CD4-positive, CD25-positive, alpha-beta regulatory T cell (primary cell): ENCODE measurements around the gene TRIM26. TPM values are rescaled to one million over a fixed set of nuclear protein-coding genes. Genes with fewer than 3 reads are reported as not detected.
A peak's percentile ranks its signal among the peaks of the same experiment; 100 is the strongest.

Experiments used
- ATAC-seq, 2 donors: fragments of 150-1000 bp; cut with Tn5 transposase; one replicate each; pipeline ENCODE4 v1.10.0; 2021; ENCODE audit warnings: low read depth in 2 of 2, moderate number of reproducible peaks in 2 of 2, moderate library complexity in 1 of 2
- DNase-seq, 3 donors: peaks; one replicate each; pipeline versions ENCODE4 v3.0.0 to v3.0.0-alpha.2; 2012 to 2022; ENCODE audit warnings: mixed read lengths in 1 of 3
- H3K27ac ChIP-seq: one replicate; pipeline ENCODE4 v1.7.0; 2013; ENCODE audit warnings: mild to moderate bottlenecking, low read length; ENCODE audit not compliant: insufficient read depth, poor library complexity, severe bottlenecking
- H3K27me3 ChIP-seq: one replicate; pipeline ENCODE4 v1.7.0; 2013; ENCODE audit warnings: low read length; ENCODE audit not compliant: control insufficient read depth, insufficient read depth
- H3K36me3 ChIP-seq: one replicate; pipeline ENCODE4 v1.7.0; 2013; ENCODE audit warnings: mild to moderate bottlenecking, low read length, moderate library complexity; ENCODE audit not compliant: control insufficient read depth, insufficient read depth
- H3K4me1 ChIP-seq: 2 replicates; pipeline ENCODE4 v1.7.0; 2013; ENCODE audit warnings: mild to moderate bottlenecking, low read length; ENCODE audit not compliant: insufficient read depth, control insufficient read depth, poor library complexity, severe bottlenecking
- H3K4me3 ChIP-seq: one replicate; pipeline ENCODE4 v1.7.0; 2013; ENCODE audit warnings: low read depth, mild to moderate bottlenecking, low read length, moderate library complexity
- H3K9me3 ChIP-seq, 2 experiments: 1 replicate in 1 of 2; 2 replicates in 1 of 2; pipeline ENCODE4 v1.7.0; 2013; ENCODE audit warnings: low read length in 2 of 2, mild to moderate bottlenecking in 1 of 2, moderate library complexity in 1 of 2; ENCODE audit not compliant: control insufficient read depth in 2 of 2
- H3K27ac Mint-ChIP-seq, 3 donors: one replicate each; pipeline ENCODE4 v1.8.0; 2020 to 2022; ENCODE audit warnings: mild to moderate bottlenecking in 3 of 3, mixed read lengths in 3 of 3, moderate library complexity in 2 of 3
- H3K27me3 Mint-ChIP-seq: one replicate; pipeline ENCODE4 v1.8.0; 2022; ENCODE audit warnings: mild to moderate bottlenecking, mixed read lengths
- H3K36me3 Mint-ChIP-seq: one replicate; pipeline ENCODE4 v1.8.0; 2020; ENCODE audit warnings: mixed read lengths
- H3K4me1 Mint-ChIP-seq, 4 donors: one replicate each; pipeline ENCODE4 v1.8.0; 2020 to 2022; ENCODE audit warnings: mixed read lengths in 4 of 4, mild to moderate bottlenecking in 1 of 4
- H3K4me3 Mint-ChIP-seq, 4 donors: one replicate each; pipeline ENCODE4 v1.8.0; 2020 to 2022; ENCODE audit warnings: mild to moderate bottlenecking in 4 of 4, mixed read lengths in 4 of 4, moderate library complexity in 3 of 4
- H3K9me3 Mint-ChIP-seq, 7 donors: one replicate each; pipeline ENCODE4 v1.8.0; 2020 to 2022; ENCODE audit warnings: mixed read lengths in 7 of 7, mild to moderate bottlenecking in 3 of 7, moderate library complexity in 2 of 7
- polyA plus RNA-seq, 4 donors: library from polyadenylated mRNA; unstranded; fragments of 300-500 nt; fragmentation: Illumina TruSeq; gene quantifications; one replicate each; pipeline ENCODE4 v1.2.3, GENCODE V29; 2021
- total RNA-seq: library from RNA; stranded (reverse); gene quantifications from one replicate; pipeline ENCODE4 v1.2.3, GENCODE V29; 2022

The TRIM26 gene
- total and polyA plus RNA-seq, 5 donors from 2014 or later: 43.3 to 75.1 (median 52.7) TPM

DNA sequence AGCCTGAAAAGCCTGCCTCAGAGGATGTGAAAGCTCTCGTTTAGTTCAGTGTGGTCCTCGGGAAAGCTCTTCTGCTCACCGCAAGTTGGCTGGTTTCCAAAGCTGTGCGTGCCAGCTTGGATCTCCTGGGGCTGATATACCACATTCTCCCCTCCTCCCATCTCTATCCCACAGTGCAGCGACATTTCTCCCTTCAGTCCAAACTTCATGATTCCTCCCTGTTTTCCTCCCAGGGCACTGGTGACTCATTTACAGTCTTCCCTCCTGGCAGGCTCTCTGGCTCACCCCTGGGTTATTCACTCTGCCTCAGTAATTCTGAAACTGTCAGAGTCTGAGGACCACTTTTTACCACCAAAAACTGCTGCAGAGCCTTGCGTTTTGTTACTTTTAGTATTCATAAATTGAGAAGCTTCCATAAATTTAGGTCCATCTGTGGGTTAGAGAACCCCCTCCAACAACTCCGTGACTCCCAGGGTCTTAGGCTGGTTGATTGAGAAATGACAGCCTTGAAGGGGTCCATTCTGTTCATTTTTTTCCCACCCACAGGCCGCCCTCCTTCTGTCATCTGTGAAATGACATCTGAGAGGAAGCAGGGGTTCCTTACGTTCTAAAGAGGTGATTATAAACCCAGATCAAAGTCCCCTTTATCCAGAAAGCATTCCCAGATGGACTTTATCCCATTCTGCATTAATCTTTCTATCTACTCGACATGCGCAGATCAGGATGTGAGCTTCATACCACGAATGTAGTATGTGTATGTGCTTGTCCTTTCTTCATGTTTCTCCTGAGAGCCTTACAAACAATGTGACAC, 58.3 kb downstream of the TRIM26 start:
- Mint-ChIP-seq H3K9me3 (no peaks in the 10 kb centered on the region), H3K27ac (no peak overlapping the region), H3K4me3 (no peak overlapping the region), H3K36me3 (no peaks in the 10 kb centered on the region), H3K4me1 (peaks cover 0 to 5% (median under 1%) of the 10 kb centered on the region in 4 donors), H3K27me3 (peaks cover 49% of the 10 kb centered on the region)
- DNase-seq (no peak), ATAC-seq (no peak)
- H3K27ac ChIP-seq: no peak overlapping the region
- H3K36me3 ChIP-seq: no peaks in the 10 kb centered on the region
- H3K4me1 ChIP-seq: no peaks in the 10 kb centered on the region
- H3K27me3 ChIP-seq: peaks cover 24% of the 10 kb centered on the region
- no peaks in the 10 kb centered on the region for H3K9me3 ChIP-seq
- H3K4me3 ChIP-seq: no peak overlapping the region

GRCh38 chr6:30154061-30154460, 59.1 kb downstream of the TRIM26 start:
- Histone ChIP-seq H3K4me1 (no peaks in the 10 kb centered on the region), H3K4me3 (no peak overlapping the region), H3K27me3 (peaks cover 24% of the 10 kb centered on the region), H3K27ac (no peak overlapping the region), H3K9me3 (no peaks in the 10 kb centered on the region), H3K36me3 (no peaks in the 10 kb centered on the region)
- no peaks in the 10 kb centered on the region for H3K36me3 Mint-ChIP-seq
- no peak for DNase-seq
- peaks cover 52% of the 10 kb centered on the region for H3K27me3 Mint-ChIP-seq
- no peak overlapping the region for H3K4me3 Mint-ChIP-seq
- H3K4me1 Mint-ChIP-seq: peaks cover 0 to 5% (median under 1%) of the 10 kb centered on the region in 4 donors
- no peak overlapping the region for H3K27ac Mint-ChIP-seq
- H3K9me3 Mint-ChIP-seq: no peaks in the 10 kb centered on the region
- no peak for ATAC-seq

DNA sequence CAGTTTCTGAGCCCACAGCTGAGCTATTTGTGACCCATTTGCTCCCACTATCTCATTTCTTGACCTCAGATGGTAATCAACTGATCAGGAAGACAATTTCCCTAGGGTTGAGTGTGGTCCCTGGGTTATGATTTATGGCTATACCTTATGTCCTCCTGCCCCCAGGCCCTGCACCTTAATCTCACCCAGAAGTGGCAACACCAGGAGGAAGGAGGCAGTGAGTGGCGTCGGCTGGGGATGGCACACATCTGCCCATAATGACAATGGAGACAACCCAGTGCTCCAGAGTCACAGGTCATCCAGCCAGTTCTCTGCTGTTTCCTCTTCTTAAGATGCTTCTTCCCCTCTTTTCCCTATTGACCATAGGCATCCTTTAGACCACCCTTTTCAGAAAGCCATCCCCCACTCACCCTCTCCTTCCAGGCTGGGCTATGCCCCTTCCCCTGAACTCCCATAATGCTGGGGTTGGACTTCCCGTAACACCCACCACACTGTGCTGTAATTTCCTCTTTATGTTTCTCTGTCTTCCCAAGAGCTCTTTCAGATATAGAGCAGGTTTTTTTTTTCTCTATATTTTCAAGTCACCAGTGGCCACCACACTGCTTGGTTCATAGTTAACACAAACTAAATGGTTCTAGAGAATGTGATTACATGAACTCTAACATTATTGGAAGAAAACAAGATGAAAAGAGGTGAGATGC, 60.1 kb downstream of the TRIM26 start:
- Histone ChIP-seq H3K27ac (no peak overlapping the region), H3K4me3 (no peak overlapping the region), H3K4me1 (no peaks in the 10 kb centered on the region), H3K9me3 (no peaks in the 10 kb centered on the region), H3K27me3 (peaks cover 24% of the 10 kb centered on the region), H3K36me3 (no peaks in the 10 kb centered on the region)
- no peak for ATAC-seq
- no peak overlapping the region for H3K27ac Mint-ChIP-seq
- no peaks in the 10 kb centered on the region for H3K9me3 Mint-ChIP-seq
- no peak for DNase-seq
- peaks cover 0 to 5% (median 2%) of the 10 kb centered on the region in 4 donors for H3K4me1 Mint-ChIP-seq
- H3K27me3 Mint-ChIP-seq: peaks cover 60% of the 10 kb centered on the region
- H3K36me3 Mint-ChIP-seq: no peaks in the 10 kb centered on the region
- no peak overlapping the region for H3K4me3 Mint-ChIP-seq

GRCh38 chr6:30152016-30152673, 61.1 kb downstream of the TRIM26 start:
- no peak overlapping the region for H3K27ac Mint-ChIP-seq
- ATAC-seq: no peak

DNA sequence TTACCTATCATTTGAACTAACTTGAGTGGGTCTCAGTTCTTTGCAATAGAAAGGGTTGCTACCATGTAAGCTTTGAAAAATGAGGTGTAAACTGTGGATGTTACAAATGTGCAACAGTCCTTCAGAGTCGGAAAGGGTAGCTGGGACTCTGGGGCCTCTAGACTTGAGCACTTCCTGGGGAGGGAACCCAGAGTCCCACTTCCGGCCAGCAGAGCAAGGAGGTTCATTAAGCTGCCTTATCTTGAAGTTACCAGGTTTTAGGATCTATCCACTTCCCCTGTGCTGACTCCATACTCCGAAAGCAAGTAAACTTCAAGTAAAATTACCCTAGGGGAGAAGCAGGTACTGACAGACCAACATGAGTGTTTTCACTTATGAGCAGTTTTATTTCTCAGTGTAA, 61.6 kb downstream of the TRIM26 start:
- no peaks in the 10 kb centered on the region for H3K9me3 ChIP-seq
- no peak overlapping the region for H3K27ac ChIP-seq
- H3K36me3 ChIP-seq: no peaks in the 10 kb centered on the region
- Mint-ChIP-seq H3K4me1 (peaks cover 0 to 5% (median 3%) of the 10 kb centered on the region in 4 donors), H3K9me3 (no peaks in the 10 kb centered on the region), H3K4me3 (no peak overlapping the region), H3K36me3 (no peaks in the 10 kb centered on the region), H3K27ac (no peak overlapping the region), H3K27me3 (peaks cover 63% of the 10 kb centered on the region)
- H3K4me3 ChIP-seq: no peak overlapping the region
- H3K27me3 ChIP-seq: peaks cover 24% of the 10 kb centered on the region
- DNase-seq (peak in 1 of 3 donors; percentile 30), ATAC-seq (no peak)
- H3K4me1 ChIP-seq: no peaks in the 10 kb centered on the region

More at GRCh38 chr6:30152016-30152673, 61.1 kb downstream of the TRIM26 start:
- peaks cover 64% of the 10 kb centered on the region for H3K27me3 Mint-ChIP-seq
- H3K4me1 Mint-ChIP-seq: peaks cover 0 to 5% (median 3%) of the 10 kb centered on the region in 4 donors
- H3K36me3 Mint-ChIP-seq: no peaks in the 10 kb centered on the region
- H3K27ac ChIP-seq: no peak overlapping the region
- peaks cover 24% of the 10 kb centered on the region for H3K27me3 ChIP-seq
- no peak overlapping the region for H3K4me3 Mint-ChIP-seq
- no peaks in the 10 kb centered on the region for H3K36me3 ChIP-seq
- H3K4me3 ChIP-seq: no peak overlapping the region
- H3K9me3 ChIP-seq: no peaks in the 10 kb centered on the region
- no peak for DNase-seq
- no peaks in the 10 kb centered on the region for H3K4me1 ChIP-seq
- no peaks in the 10 kb centered on the region for H3K9me3 Mint-ChIP-seq

DNA sequence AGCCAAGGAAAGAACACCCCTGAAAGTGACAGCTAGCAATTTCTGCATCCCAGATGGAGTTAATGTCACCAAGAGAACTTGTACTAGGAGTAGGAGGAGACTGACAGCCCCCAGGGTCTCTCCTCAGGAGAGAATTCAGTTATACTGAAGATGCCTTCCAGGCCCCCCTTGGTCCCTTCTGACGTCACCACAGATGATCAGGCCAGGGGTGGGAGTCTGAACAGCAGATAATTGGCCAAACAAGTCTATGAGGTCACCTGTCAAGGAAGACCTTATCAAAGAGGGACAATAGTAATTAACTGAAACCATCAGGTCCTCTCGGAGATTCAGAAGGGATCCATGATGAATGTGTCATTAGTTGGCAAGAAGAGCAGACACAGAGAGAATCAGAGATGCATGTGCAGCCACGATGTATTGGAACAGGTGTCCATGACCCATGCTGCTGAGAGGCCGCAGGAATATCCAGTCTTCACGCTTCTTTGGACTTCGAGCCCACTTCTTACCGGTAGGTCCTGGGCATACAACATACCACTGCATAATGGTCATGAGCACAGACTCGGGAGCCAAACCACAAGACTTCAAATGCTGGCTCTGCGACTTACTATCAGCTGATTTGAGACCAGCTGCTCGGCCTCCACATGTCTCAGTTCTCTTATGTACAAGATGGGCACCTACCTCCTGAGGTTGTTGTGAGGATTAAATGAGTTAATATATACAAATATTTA, 62.4 kb downstream of the TRIM26 start:
- no peaks in the 10 kb centered on the region for H3K36me3 ChIP-seq
- no peak for ATAC-seq
- no peaks in the 10 kb centered on the region for H3K9me3 ChIP-seq
- DNase-seq: no peak
- no peak overlapping the region for H3K27ac ChIP-seq
- H3K4me3 ChIP-seq: no peak overlapping the region
- peaks cover 18% of the 10 kb centered on the region for H3K27me3 ChIP-seq
- H3K4me1 Mint-ChIP-seq: peaks cover 0 to 5% (median 2%) of the 10 kb centered on the region in 4 donors
- peaks cover 63% of the 10 kb centered on the region for H3K27me3 Mint-ChIP-seq
- no peaks in the 10 kb centered on the region for H3K36me3 Mint-ChIP-seq
- H3K4me3 Mint-ChIP-seq: no peak overlapping the region
- no peaks in the 10 kb centered on the region for H3K4me1 ChIP-seq
- no peaks in the 10 kb centered on the region for H3K9me3 Mint-ChIP-seq
- no peak overlapping the region for H3K27ac Mint-ChIP-seq

- H3K36me3 Mint-ChIP-seq: no peaks in the 10 kb centered on the region
- no peak overlapping the region for H3K4me3 Mint-ChIP-seq
- H3K27me3 ChIP-seq: peaks cover 10% of the 10 kb centered on the region
- H3K36me3 ChIP-seq: no peaks in the 10 kb centered on the region
- H3K4me1 ChIP-seq: no peaks in the 10 kb centered on the region
- no peaks in the 10 kb centered on the region for H3K9me3 ChIP-seq
- no peak overlapping the region for H3K4me3 ChIP-seq
- H3K27ac Mint-ChIP-seq: no peak overlapping the region
- H3K27me3 Mint-ChIP-seq: peaks cover 63% of the 10 kb centered on the region
- DNase-seq (no peak), ATAC-seq (no peak)
- H3K27ac ChIP-seq: no peak overlapping the region
- peaks cover 0 to 5% (median 2%) of the 10 kb centered on the region in 4 donors for H3K4me1 Mint-ChIP-seq
- no peaks in the 10 kb centered on the region for H3K9me3 Mint-ChIP-seq
Observed at GRCh38 chr6:30149858-30150550, 63.2 kb downstream of the TRIM26 start.
